Measurements from ENCODE around the gene RBBP6. TPM values are rescaled to one million over a fixed set of nuclear protein-coding genes. Genes with fewer than 3 reads are reported as not detected.

Gene RBBP6, protein sequence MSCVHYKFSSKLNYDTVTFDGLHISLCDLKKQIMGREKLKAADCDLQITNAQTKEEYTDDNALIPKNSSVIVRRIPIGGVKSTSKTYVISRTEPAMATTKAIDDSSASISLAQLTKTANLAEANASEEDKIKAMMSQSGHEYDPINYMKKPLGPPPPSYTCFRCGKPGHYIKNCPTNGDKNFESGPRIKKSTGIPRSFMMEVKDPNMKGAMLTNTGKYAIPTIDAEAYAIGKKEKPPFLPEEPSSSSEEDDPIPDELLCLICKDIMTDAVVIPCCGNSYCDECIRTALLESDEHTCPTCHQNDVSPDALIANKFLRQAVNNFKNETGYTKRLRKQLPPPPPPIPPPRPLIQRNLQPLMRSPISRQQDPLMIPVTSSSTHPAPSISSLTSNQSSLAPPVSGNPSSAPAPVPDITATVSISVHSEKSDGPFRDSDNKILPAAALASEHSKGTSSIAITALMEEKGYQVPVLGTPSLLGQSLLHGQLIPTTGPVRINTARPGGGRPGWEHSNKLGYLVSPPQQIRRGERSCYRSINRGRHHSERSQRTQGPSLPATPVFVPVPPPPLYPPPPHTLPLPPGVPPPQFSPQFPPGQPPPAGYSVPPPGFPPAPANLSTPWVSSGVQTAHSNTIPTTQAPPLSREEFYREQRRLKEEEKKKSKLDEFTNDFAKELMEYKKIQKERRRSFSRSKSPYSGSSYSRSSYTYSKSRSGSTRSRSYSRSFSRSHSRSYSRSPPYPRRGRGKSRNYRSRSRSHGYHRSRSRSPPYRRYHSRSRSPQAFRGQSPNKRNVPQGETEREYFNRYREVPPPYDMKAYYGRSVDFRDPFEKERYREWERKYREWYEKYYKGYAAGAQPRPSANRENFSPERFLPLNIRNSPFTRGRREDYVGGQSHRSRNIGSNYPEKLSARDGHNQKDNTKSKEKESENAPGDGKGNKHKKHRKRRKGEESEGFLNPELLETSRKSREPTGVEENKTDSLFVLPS (N-terminal part only)
- 17.6 and 21.2 TPM in 2 replicates for total RNA-seq

DNA sequence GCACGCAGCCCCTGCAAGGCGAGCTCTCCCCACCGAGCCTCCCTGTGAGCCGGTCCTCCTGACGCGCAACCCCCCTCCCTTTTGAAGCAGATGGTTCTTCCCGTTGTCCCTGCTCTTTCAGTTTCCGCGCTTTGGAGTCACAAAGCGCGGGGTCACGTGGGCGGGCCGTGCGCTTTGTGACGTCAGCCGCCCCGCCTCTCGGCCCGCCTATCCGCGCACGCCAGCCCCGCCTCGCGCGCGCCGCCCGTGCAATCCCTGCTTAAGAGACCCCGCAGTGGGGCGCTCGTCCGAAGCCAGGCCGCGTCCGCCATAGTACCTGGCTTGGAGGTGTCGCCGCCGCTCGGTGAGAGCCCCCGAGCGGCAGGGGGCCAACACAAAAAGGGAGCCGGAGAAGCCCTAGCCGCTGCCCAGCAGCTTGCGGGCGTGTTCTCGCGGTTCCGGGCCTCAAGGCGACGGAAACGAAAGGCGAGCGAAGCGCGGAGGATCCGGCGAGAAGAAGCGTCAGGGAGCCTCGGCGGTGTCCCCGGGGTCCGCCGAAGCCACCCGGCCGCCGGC, at the start of gene RBBP6:
Gene RBBP6, plus strand, starts transcription at position 272 of the 555 bp plus-strand sequence. CDS start 1,061 bp downstream, outside the sequence.

Other genes with a start within 250 kb of the RBBP6 start
- 22.6 and 24.2 TPM in 2 replicates for gene TNRC6A, start 190.1 kb downstream of the RBBP6 start, total RNA-seq

Measured in dermis lymphatic vessel endothelial cell (primary cell).